GM18517 (cell line): Measurements from ENCODE around the gene ITK.
"Not testable (repeated sequence)": the region's sequence is repeated elsewhere in the genome, so short reads cannot be mapped to it uniquely, and the experiment has no call there.

Experiments
- ATAC-seq: cut with Tn5 transposase; IDR thresholded peaks from one replicate; pipeline ENCODE4 v1.9.1; 2021; ENCODE audit warnings: mild to moderate bottlenecking, moderate library complexity; ENCODE audit not compliant: unreplicated experiment

The ITK gene

GRCh38 chr5:157205708-157206107, 25.1 kb downstream of the ITK start:
- no peak for ATAC-seq

GRCh38 chr5:157210652-157211051, 30.0 kb downstream of the ITK start:
- ATAC-seq = not testable (repeated sequence)

GRCh38 chr5:157212307-157212706, 31.7 kb downstream of the ITK start:
- ATAC-seq = no peak

- no peak for ATAC-seq
Measured at GRCh38 chr5:157213527-157214243, 33.0 kb downstream of the ITK start.

GRCh38 chr5:157214415-157214814, 33.8 kb downstream of the ITK start:
- no peak for ATAC-seq

GRCh38 chr5:157214861-157215513, 34.3 kb downstream of the ITK start:
- no peak for ATAC-seq

- ATAC-seq = no peak
Measured at GRCh38 chr5:157215514-157216167, 35.0 kb downstream of the ITK start.

- ATAC-seq = no peak
Measured at GRCh38 chr5:157216391-157217142, 35.9 kb downstream of the ITK start.

- ATAC-seq = no peak
Measured at GRCh38 chr5:157217289-157218024, 36.8 kb downstream of the ITK start.

GRCh38 chr5:157219491-157220271, 39.0 kb downstream of the ITK start:
- ATAC-seq = peak; percentile 56

GRCh38 chr5:157221959-157222358, 41.3 kb downstream of the ITK start:
- ATAC-seq = no peak

- no peak for ATAC-seq
Measured at GRCh38 chr5:157222506-157223230, 42.0 kb downstream of the ITK start.

- no peak for ATAC-seq
Measured at GRCh38 chr5:157225469-157226422, 45.1 kb downstream of the ITK start.

GRCh38 chr5:157230610-157231009, 50.0 kb downstream of the ITK start:
- ATAC-seq = no peak

GRCh38 chr5:157232706-157233105, 52.1 kb downstream of the ITK start:
- no peak for ATAC-seq

GRCh38 chr5:157233515-157233914, 52.9 kb downstream of the ITK start:
- ATAC-seq = no peak

GRCh38 chr5:157236423-157236822, 55.8 kb downstream of the ITK start:
- no peak for ATAC-seq

- no peak for ATAC-seq
Measured at GRCh38 chr5:157241483-157241882, 60.8 kb downstream of the ITK start.
